GM18861 (cell line): ENCODE results near the gene ITGB4.

Experiments used
- ATAC-seq: cut with Tn5 transposase; IDR thresholded peaks from one replicate; pipeline ENCODE4 v1.9.1; 2021; ENCODE audit not compliant: unreplicated experiment

ITGB4 gene

GRCh38 chr17:75730065-75730464, 8.8 kb downstream of the ITGB4 start:
- ATAC-seq: no peak

DNA sequence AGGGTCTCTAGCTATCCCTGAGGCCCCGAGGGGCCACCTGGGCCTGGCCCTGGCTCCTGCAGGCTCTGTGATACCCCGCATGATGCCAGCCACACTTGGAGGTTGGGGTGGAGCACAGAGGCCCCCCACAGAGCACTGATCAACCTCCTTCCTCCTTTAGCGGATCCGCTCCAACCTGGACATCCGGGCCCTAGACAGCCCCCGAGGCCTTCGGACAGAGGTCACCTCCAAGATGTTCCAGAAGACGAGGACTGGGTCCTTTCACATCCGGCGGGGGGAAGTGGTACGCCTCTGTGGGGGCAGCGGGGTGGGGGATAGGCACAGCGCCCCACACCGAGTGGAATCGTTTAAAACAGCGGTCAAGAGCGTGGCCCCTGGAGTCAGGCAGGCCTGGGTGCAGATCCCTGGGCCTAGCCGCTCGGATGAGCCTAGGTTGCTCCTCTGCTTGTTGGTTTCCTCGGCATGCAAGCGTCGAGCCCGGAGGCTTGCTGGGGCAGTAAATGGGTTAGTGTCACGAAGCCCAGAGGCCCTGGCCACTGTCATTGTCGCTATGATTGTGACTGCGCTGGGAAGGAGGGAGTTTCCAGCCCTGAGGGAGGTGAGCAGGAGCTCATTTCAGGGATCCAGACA, 9.9 kb downstream of the ITGB4 start:
- ATAC-seq: no peak

DNA sequence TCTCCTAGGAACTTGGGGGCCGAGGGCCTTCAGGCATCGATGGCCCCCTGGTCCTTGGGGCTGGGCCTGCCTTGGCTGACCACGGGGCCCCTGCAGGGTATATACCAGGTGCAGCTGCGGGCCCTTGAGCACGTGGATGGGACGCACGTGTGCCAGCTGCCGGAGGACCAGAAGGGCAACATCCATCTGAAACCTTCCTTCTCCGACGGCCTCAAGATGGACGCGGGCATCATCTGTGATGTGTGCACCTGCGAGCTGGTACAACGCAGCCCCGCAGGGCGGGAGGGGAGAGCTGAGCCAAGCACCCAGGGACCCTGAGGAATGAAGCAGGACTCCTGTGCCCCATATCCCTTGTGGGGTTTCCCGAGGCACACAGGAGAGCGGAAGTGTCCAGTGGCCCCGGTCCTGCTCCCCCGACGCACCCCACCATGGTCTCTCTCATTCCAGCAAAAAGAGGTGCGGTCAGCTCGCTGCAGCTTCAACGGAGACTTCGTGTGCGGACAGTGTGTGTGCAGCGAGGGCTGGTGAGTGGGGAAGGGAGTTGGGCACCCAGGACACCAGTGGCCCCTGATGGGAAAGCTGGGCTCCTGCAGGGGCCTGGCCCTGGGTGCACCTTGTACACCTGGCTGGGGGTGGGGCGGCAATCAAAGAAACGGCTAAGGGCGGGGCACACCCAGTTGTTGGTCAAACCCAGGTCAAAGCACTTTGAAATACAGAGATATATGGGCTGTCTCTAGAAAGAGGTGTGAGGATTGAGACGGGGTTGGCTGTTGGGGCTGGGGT, 10.6 kb downstream of the ITGB4 start:
- ATAC-seq: no peak

DNA sequence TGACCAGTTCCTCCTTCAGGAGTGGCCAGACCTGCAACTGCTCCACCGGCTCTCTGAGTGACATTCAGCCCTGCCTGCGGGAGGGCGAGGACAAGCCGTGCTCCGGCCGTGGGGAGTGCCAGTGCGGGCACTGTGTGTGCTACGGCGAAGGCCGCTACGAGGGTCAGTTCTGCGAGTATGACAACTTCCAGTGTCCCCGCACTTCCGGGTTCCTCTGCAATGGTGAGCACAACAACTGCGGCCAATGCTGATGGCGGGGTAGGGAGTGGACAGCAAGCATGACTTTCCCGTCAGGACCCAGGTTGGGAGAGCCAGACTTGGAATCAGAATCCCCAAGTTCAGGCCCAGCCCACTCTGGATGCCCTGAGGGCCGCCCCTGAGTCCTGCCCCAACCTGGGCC, 12.2 kb downstream of the ITGB4 start:
- no peak for ATAC-seq

- no peak for ATAC-seq
Measured at GRCh38 chr17:75734674-75735294, 13.5 kb downstream of the ITGB4 start.

- ATAC-seq: no peak
Measured at GRCh38 chr17:75736173-75736835, 15.0 kb downstream of the ITGB4 start.

- ATAC-seq: no peak
Measured at GRCh38 chr17:75737133-75737962, 16.1 kb downstream of the ITGB4 start.

GRCh38 chr17:75738218-75738802, 17.1 kb downstream of the ITGB4 start:
- no peak for ATAC-seq

DNA sequence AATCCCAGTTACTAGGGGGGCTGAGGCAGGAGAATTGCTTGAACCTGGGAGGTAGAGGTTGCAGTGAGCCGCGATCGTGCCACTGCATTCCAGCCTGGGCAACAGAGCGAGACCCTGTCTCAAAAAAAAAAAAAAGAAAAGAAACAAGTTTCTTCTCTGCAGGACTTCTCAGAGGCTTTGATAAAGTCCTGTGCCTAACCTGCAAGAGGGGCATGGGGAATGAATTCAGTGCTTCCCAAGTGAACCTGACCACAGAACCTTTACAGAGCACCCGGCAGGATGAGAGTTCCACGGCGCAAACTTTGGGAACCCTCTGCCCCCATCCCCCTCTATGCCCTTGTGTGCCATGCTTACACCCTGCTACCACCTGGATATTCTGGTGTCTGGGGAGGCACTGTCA, 17.9 kb downstream of the ITGB4 start:
- ATAC-seq: no peak

GRCh38 chr17:75739801-75740200, 18.5 kb downstream of the ITGB4 start:
- no peak for ATAC-seq

DNA sequence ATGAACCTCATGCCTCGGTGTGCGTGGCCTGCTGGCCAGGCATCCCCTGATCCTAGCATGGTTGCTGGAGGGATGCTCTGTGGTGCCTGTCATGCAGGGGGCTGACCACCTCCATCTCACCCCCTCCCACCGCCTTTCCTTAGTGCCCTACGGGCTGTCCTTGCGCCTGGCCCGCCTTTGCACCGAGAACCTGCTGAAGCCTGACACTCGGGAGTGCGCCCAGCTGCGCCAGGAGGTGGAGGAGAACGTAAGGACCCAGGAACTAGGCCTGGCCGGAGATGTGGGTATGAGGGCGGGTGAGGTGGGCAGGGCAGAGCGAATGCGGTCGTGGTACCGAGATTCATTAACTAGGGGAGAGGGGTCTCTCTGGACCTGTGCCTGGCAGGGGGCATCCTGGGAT, 19.0 kb downstream of the ITGB4 start:
- no peak for ATAC-seq

- ATAC-seq: no peak
Measured at GRCh38 chr17:75740631-75741077, 19.4 kb downstream of the ITGB4 start.

DNA sequence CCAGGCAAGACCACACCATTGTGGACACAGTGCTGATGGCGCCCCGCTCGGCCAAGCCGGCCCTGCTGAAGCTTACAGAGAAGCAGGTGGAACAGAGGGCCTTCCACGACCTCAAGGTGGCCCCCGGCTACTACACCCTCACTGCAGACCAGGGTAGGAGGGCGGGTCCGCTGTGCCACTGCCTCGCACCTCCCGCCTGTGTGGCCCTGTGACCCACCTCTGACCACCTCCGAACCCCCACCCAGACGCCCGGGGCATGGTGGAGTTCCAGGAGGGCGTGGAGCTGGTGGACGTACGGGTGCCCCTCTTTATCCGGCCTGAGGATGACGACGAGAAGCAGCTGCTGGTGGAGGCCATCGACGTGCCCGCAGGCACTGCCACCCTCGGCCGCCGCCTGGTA, 21.1 kb downstream of the ITGB4 start:
- ATAC-seq: no peak

DNA sequence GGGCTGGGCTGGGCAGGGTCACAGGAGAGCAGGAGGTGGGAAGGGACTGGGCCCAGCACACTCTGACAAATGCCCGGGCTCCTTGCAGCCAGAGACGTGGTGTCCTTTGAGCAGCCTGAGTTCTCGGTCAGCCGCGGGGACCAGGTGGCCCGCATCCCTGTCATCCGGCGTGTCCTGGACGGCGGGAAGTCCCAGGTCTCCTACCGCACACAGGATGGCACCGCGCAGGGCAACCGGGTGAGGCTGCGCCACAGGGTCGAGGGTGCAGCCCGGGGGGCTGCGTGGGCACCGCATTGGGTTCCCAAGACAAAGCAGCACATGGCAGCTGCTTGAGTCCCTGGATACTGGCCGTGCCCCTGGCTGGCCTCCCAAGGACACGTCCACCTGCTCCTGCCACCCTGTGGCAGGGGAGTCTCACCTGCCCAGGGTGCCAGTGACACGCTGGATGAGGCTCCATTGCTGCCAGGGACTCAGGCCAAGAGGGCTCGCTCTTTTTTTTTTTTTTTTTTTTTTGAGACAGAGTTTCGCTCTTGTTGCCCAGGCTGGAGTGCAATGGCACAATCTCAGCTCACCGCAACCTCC, 22.5 kb downstream of the ITGB4 start:
- ATAC-seq: no peak

DNA sequence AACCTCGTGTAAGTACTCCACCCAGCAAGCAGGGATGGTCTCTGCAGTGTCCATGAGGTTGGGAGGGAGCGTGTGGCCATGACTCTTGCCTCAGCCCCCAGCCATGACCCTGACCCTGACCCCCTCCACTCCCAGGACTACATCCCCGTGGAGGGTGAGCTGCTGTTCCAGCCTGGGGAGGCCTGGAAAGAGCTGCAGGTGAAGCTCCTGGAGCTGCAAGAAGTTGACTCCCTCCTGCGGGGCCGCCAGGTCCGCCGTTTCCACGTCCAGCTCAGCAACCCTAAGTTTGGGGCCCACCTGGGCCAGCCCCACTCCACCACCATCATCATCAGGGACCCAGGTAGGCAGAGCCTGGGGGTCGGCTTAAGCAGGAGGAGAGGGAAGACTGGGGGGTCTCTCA, 27.4 kb downstream of the ITGB4 start:
- ATAC-seq: no peak

DNA sequence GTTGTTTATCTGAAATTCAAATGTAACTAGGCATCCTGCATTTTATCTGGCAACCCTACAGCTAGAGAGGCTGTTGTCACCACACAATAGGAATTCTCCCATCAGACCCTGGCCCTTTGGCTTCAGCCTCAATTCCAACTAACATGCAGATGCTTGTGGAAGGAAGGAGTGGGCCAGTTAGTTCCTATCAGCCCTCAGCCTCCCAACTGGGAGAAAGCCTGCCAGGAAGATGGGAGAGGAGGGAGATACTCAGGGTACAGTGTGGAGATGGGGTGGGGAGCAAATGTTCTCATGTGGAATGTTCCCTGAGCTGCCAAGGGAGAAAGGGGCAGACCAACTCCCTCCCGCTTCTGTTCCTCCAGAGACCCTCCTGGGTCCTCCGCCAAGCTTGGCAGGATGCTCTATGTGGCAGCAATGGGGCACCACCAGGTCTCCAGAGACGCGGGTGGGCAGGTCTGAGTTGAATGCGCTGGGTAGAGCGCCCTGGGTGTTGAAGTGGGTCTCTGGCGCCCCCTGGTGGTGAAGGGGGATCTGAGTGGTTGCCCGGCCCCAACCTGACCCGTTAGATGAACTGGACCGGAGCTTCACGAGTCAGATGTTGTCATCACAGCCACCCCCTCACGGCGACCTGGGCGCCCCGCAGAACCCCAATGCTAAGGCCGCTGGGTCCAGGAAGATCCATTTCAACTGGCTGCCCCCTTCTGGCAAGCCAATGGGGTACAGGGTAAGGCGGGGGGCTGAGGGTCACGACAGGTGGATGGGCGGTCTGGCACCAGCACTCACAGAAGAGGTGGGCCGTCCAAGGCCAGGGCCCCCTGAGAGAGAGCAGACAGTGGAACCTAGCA, 28.5 kb downstream of the ITGB4 start:
- no peak for ATAC-seq

GRCh38 chr17:75750661-75751423, 29.6 kb downstream of the ITGB4 start:
- no peak for ATAC-seq

DNA sequence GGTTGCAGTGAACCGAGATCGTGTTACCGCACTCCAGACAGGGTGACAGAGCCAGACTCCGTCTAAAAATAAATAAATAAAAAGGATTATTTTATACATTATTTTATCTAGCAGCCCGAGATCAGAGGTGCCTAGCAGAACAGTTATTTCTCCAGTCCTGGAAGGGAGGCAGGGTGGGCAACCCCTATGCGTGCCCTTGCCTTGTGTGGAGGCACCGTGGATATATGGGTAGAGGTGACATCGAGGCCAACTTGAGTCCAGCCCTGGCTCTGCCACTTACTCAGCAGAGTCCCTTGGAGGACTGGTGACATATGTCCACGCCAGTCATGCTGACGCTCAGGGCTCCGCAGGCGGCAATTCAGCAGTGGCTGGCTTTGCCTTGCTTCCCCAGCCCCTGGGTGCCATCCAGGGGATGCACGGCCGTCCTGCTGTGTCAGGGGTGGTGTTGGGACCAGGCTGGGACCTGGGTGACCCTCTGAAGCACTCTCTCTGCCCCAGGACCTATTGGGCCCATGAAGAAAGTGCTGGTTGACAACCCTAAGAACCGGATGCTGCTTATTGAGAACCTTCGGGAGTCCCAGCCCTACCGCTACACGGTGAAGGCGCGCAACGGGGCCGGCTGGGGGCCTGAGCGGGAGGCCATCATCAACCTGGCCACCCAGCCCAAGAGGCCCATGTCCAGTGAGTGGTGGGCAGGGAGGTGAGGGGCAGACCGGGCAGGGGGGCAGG, 30.6 kb downstream of the ITGB4 start:
- ATAC-seq: no peak
